HK-2 (cell line): ENCODE results near the gene ROCK2.
"Not testable (repeated sequence)": the region's sequence is repeated elsewhere in the genome, so short reads cannot be mapped to it uniquely, and the experiment has no call there.

ENCODE experiments used
- DNase-seq: peaks from one replicate; pipeline ENCODE4 v3.0.0-alpha.2; 2018; ENCODE audit not compliant: unreplicated experiment

Gene ROCK2

DNA sequence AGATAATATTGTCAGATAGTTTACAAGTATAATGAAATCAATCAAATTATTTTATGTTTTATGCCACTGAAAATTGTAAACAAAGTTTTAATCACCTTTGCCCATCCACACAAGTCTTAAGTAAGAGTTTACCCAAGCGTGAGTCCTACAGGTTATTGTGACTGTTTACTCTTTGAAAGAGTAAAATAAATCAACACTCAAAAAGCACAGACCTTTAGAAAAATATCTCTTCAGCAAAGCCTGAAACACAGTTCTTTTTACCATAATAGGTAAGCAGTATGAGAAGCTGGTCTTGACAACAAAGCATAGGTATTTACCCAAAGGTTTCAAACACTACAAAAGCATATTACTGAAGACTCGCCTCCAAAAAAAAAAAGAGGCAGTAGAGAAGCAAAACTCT, 3.7 kb downstream of the ROCK2 start:
- DNase-seq = no peak

DNA sequence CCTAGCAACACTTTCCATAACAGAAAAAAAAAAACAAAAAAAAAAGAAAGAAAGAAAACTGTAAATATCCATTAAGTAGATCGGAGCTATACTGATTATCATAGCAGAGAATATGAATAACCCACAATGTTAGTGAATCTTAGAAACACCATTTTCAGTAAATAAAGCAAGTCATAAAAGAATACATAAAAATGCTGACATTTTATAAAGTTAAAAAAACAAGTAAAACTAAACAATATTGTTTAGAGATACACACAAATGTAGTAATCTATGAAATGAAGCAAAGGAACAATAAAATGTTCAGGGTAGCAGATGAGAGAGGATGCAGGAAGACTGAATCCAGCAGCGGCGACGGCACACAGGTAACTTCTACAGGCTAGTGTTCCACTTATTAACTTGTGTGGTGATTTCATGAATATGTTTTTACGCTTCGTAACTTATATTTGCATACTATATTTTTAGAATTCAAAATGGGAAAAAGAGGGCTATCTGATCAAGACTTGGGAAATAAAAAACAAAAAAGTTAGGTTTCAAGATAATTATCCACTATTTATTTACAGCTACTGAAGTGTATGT, 4.8 kb downstream of the ROCK2 start:
- DNase-seq = no peak

DNA sequence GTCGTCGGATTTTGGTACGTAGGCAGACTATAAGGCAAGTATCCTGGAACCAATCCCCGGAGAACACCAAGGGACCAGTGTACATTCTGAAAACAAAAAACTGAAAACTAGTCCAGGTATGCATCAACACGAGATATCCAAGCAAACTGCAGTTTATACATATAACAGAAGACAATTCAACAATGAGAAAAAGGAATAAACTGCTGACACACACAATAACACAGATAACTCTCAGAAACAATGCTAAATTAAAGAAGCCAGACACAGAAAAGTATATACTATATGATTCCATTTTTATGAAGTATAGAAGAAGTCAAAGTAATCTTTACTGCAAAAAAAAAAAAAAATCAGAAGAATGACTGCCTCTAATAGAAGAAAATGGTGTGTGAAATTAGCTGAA, 5.9 kb downstream of the ROCK2 start:
- DNase-seq = no peak

DNA sequence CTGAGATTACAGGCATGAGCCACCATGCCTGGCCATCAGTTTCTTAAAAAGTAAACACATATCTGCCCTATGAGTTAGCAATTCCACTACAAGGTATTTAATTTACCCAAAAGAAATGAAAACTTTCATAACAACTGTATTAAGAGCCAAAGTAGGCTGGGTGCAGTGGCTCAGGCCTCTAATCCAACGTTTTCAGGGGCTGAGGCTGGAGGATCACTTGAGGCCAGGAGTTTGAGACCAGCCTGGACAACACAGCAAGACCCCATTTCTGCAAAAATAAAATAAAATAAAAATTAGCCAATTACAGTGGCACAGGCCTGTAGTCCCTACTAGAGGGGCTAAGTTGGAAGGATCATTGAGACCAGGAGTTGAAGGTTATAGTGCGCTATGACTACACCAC, 6.5 kb downstream of the ROCK2 start:
- DNase-seq = no peak

DNA sequence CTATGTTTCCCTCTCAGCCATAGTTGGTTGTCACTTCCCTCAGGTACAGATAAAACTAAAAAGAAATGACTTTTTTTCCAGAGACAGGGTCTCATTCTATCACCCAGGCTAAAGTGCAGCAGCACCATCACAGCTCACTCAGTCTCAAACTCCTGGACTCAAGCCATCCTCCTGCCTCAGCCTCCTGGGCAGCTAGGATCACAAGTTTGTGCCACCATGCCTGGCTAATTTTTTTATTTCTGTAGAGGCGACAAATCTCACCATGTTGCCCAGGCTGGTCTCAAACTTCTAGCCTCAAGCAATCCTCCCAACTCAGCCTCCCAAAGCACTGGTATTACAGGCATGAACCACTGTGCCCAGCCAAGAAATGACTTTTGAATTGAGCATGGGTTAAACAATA, 8.2 kb downstream of the ROCK2 start:
- no peak for DNase-seq

DNA sequence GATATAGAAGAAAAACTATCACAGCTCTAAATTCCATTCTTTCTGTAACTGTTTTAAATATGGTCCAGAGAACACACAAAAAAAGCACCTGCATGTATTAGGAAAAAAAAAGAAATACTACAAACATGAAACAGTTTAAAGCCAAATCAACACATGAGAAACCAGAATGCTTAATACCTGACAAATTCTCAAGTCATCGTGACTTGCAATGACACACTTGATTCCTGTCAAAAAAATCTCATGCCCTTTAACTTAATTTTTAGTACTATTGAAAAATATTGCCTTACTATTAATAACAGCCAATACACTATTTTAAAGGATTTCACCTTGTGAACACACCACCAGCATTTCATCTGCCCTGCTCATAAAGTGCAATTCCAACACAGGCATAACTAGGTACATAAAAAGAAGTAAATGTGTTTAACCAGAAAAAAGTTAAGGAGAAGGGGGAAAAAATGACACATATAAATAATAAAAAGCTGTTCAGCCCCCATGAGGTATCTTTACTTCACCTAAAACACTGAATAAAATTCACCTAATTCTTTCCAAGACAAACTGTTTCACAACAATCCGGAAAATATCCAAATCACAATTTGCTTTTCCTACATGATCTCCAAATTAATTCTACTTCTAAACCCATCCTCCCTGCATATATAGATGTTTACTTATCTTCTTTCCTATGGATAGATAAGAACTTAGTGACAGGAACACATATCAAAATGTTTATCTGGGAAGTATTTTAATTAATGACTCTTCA, 10.8 kb downstream of the ROCK2 start:
- DNase-seq = no peak

DNA sequence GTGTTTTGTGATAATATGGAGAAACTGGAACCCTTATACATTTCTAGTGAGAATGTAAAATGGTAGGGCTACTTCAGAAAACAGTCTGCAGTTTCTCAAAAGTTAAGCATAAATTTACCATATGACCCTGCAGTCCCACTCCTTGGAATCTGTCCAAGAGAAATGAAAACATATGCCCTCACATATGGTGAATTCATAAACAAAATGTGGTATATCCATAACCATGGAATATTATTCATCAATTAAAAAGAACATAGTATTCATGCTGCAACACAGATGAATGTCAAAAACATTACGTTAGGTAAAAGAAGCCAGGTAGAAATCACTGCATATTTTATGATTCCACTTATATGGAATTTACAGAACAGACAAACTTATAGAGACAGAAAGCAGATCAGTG, 11.8 kb downstream of the ROCK2 start:
- no peak for DNase-seq

DNA sequence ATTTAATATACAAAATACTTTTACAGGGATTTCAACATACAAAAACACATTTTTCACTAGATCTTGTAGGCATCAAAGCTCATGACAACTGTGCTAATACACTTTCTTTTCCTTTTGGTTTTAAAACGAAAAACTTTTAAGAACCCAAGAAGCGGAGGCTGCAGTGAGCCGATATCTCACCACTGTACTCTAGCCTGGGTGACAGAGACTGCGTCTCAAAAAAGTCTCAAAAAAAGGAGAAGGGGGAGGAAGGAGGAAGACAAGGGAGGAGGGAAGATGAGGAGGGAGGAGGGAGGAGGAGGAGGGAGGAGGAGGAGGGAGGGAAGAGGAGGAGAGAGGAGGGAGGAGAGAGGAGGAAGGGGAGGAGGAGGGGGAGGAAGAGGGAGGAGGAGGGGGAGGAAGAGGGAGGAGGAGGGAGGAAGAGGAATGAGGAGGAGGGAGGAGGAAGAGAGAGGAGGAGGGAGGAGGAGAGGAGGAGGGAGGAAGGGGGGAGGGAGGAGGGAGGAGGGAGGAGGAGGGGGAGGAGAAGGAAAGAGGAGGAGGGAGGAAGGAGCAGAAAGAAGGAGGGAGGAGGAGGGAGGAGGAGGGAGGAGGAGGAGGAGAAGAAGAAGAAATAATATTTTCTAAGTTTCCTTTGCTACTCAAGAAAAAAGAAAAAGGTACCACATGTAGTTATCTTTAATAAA, 13.8 kb downstream of the ROCK2 start:
- no peak for DNase-seq

DNA sequence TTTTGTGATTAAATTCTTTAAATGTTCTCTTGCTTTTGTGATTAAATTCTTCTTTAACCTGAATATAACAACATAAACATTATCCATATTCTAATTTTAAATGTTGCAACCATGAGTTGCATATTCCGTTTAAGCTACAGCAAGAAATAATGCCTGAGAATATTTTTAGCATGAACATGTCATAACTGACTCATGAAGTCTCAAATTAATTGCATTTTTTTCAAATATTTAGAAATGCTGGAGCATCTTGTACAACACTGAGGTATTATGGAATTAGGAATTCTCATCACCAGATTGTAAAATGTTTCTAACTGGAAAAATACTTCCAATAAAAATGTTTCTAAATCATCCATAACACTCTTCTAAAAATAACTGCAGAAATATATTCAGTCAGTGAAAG, 14.7 kb downstream of the ROCK2 start:
- no peak for DNase-seq

DNA sequence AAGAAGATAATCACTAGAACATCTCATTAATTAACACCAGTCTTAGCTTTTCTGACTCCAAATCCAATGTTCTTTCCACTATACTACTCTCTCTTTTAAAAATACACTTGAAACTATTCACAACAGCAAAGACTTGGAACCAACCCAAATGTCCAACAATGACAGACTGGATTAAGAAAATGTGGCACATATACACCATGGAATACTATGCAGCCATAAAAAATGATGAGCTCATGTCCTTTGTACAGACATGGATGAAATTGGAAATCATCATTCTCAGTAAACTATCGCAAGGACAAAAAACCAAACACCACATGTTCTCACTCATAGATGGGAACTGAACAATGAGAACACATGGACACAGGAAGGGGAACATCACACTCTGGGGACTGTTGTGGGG, 15.9 kb downstream of the ROCK2 start:
- DNase-seq = not testable (repeated sequence)

DNA sequence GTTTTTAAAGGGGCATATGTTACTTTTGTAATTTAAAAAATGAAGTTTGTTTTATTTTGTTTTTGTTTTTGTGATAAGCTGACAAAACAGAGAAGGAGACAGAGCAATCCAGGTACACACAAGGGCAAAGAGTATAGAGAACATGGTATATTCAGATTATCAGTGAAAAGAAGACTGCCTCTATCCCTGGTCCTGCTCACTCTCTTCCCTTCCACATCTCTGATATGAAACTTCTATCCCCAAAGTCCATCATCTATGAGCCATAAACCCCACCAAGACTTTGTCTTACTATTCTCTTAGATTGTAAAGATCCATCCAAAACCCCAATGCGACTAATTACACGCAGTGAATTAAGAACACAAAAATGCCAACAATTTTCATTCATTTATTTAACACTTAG, 16.6 kb downstream of the ROCK2 start:
- DNase-seq = no peak

DNA sequence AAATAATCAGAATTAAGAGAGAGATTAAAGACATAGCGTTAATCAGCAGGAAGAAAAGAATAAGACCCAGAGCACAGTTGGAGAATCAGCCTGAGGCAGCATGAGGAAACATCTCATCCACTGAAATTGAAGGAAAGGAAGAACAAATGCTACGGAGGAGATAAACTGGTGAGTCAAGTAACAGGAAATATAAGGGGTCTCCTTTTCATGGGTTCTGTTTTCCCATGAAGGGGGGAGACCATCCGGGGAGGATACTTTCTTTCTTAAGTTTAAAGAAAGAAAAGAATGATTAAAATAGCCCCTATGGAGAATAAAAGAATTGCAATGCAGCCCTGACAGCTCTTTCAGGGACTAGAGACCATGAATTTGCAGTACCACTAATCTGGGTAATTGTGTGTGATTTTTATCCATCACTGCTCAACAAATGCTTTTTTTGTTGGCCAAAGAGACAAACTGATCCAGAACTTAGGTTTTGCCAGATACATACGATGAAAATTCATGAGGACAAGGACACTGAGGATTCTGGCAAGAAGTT, 17.7 kb downstream of the ROCK2 start:
- no peak for DNase-seq

DNA sequence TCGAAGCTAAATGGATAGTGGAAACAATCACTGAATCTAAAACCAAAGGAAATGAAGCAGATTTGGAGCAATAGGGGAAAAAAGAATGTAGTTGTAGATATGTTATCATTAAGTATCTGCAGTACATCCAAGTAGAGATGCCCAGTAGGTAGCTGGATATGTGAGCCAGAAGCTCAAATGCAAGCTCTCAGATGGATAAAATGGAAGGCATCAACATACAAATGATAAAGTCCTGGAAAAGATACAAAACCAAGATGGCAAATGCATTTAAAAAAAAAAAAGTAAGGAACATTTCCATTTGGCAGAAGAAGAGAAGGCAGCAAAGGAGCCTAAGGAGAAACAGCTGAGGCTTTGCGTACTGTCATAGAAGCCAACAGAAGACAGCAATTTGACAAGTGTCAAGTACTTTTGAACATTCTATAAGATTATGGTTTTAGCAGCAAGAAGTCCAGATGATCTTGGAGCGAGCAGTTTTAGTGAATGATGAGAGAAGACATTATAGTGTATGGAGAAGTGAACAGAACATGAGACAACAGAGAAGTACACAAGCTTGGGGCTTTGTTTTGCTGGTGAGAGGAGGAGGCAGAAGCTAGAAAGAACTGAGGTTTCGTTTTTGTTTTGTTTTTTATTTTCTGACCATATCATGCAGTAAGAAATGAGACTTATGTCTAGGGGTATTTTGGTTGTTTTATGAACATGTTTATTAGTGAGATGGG, 18.3 kb downstream of the ROCK2 start:
- DNase-seq = no peak

DNA sequence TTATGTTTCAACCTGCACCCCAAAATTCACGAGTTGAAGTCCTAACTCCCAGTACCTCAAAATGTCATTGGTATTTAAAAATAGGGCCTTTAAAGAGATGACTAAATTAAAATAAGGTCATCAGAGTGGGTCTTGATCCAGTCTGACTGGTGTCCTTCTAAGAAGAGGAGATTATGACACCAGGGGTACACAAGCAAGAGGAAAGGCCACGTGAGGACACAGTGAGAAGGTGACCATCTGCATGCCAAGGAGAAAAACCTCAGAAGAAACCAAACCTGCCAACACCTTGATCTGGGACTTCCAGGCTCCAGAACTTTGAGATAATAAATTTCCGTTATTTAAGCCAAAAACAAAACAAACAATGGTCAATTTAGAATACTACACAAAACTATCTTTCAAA, 22.6 kb downstream of the ROCK2 start:
- no peak for DNase-seq

DNA sequence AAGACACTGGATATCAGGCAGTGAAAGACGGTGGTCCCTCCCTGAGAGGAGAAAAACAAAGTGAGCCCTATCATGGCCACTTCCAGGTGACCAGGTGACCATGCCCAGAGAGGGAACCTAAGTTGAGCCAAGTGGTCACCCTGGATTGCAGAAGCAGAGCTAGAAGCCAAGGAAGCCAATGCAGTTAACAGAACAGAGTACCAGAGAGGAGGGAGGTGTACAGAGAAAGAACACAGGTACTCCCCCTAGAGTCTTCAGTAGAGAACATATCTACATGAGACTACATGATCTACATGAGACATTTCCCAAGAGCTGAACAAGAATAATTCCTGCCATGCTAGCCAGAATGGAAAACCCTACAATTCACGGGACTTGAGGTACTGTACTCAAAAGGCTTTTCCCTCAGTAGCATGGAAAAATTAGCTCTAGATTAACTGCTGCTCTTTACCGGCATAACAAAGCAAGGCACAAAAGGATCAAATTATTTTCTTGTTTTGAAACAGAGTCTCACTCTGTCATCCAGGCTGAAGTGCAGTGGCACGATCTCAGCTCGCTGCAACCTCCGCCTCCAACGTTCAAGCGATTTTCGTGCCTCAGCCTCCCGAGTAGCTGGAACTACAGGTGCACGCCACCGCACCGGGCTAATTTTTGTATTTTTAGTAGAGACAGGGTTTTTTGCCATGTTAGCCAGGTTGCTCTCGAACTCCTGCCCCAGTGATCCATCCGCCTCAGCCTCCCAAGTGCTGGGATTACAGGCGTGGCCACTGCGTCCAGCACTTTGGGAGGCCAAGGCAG, 23.5 kb downstream of the ROCK2 start:
- DNase-seq = no peak

DNA sequence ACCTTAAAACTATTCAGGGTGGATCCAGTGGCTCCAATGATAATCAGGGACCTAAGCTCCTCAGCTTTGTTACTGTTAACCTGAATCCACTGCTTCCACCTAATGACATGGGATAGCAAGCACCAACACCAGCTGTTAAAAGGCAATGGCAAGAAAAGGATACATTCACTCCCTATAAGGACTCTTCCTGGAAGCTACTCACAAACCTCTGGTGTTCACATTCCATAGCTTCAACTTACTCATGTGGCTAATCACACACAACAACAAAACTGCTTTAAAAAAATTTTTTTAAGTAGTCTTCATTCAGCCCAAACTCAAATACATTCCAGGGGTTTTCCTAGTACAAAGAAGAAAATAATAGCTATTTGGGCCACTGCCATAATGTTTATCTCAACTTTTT, 24.5 kb downstream of the ROCK2 start:
- no peak for DNase-seq

DNA sequence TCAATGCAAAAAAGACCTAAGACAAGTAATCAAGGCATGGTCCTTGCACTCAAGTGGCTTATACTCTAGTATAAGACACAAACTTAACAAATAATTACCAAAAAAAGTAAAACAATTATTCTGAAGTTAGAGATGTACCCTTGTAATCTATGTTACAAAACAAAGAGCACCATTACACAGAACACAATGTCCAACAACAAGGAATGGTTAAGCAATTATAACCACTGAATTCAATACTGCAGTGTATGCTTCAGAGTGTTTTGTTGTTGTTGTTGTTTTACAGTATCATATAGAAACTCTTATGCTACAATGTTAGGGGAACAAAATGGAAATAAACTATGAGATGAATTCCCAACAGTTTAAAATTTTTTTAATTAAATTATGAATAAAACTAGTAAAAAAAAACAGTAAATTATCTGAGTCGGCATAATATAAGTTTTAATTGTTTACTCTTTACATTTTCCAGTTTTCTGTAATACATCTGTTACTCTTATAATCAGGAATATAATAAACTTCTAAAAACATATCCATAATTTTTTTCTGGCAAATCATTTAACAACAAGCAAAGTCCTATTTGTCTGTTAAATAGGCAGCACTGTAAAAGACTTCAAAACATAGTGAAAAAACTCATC, 29.2 kb downstream of the ROCK2 start:
- DNase-seq = no peak

DNA sequence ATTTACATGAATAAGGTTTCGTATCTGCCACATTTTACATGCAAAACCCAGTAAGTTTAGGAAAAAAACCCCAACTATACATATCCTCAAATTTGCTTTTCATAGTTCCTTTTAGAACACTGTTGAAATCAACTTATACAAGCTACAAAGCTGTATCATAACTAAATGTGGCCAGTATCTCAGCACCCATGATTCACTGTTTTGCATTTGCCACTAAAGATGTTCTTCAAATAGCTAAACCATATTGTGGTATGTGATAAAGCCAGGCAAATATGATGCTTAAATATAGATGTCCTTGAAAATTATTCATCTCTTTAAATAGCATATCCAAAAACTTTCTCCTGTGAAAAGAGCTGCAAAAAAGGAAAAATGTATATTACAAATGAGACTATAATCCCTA, 29.9 kb downstream of the ROCK2 start:
- no peak for DNase-seq

DNA sequence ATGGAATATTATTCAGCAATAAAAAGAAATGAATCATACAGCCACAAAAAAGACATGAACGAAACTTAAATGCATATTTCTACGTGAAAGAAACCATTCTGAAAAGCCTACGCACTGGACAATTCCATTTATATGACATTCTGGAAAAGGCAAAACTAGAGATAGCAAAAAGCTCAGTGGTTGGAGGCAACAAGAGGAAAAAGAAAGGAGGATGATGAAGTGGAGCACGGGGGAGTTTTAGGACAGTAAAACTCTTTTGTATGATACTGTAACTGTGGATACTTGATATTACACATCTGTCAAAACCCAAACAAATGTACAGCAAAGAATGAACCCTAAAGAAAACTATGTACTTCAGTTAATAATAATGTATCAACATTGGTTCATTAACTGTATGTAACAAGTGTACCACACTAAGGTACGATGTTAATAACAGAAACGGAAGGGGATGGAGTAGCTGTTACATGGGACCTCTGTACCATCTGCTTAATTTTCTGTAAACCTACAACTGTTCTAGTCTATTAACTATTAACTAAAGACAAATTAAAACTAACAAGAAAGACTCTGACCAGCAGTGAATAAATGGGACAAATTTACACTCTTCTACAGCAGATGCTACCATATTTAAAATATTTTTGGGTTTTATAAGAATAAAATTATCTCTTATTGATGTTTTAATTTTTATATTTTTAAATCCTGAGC, 31.5 kb downstream of the ROCK2 start:
- no peak for DNase-seq

DNA sequence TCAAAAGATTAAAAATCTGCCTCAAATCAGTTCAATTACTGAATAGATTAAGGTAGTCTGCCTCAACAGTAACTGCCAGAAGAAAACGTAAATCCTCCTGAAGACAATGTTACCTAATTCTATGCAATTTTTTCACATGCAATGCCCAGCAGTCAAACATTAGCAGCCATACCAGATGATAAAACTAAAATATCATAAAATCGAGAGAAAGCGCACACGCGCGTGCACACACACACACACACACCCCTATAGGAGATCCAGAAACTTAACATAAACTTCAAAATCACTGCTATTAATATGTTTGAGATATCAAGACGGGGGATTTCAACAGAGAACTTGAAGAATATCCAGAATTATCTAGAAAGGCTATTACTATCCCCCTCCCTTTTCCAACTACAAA, 32.9 kb downstream of the ROCK2 start:
- no peak for DNase-seq

DNA sequence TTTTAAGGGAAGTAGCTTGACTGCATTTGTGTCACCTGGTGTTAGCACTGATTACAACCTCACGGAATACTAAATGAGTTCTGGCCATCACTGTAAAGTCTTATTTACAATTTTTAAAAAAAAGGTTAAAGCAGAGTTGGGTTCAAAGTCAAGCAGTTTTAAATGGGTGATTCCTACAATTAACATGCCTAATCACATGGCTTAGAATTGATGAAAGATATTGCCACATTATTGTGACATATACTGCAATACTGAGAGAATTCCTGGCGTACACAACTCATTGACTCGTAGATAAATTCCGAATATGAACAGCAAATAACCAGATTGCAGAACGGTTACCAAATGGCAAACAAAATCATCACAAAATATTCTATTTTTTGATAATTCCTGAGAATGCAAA, 34.2 kb downstream of the ROCK2 start:
- no peak for DNase-seq
